ENCODE results near the gene UTS2B. TPM values are rescaled to one million over a fixed set of nuclear protein-coding genes. Genes with fewer than 3 reads are reported as not detected.

The UTS2B gene
- total RNA-seq, 3 donors from 2014 or later: 0.15 TPM; not detected in 2

DNA sequence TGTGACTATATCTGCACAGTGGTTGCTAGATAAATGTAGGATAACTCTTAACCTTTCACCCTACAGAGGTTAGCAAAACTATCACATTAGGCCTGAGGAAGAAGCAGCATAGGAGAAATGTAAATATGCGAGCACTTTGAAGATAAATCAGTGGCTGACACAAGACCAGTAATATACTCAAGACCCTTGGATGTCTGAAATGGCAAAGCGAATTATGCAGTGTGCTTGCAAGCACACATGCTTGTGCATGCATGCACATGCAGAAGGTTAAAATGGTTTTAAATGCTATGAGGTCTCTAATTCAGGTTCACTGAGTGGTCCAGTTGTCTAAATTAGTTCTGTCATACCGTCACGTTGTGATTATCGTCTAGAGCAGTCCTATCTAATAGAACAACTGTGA is 13.6 kb upstream of the UTS2B start:
- Histone ChIP-seq H3K27me3 (no peaks in the 10 kb centered on the region), H3K9me3 (no peaks in the 10 kb centered on the region), H3K36me3 (no peaks in the 10 kb centered on the region), H3K4me1 (no peaks in the 10 kb centered on the region), H3K4me3 (no peak overlapping the region), H3K27ac (no peak overlapping the region)
- no peak for TF ChIP-seq POLR2AphosphoS5 (IDR thresholded peaks at IDR 0.05)
- TF ChIP-seq, protein P1, sequence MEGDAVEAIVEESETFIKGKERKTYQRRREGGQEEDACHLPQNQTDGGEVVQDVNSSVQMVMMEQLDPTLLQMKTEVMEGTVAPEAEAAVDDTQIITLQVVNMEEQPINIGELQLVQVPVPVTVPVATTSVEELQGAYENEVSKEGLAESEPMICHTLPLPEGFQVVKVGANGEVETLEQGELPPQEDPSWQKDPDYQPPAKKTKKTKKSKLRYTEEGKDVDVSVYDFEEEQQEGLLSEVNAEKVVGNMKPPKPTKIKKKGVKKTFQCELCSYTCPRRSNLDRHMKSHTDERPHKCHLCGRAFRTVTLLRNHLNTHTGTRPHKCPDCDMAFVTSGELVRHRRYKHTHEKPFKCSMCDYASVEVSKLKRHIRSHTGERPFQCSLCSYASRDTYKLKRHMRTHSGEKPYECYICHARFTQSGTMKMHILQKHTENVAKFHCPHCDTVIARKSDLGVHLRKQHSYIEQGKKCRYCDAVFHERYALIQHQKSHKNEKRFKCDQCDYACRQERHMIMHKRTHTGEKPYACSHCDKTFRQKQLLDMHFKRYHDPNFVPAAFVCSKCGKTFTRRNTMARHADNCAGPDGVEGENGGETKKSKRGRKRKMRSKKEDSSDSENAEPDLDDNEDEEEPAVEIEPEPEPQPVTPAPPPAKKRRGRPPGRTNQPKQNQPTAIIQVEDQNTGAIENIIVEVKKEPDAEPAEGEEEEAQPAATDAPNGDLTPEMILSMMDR (IDR thresholded peaks at IDR 0.05): no peak
- TF ChIP-seq POLR2A (IDR thresholded peaks at IDR 0.05): no peak
- no peak for DNase-seq (ENCODE audit: low spot score in 2 of 2)
- intact Hi-C loops (cut with DNase I; ENCODE audit: low total_unique reads): no loop called here

DNA sequence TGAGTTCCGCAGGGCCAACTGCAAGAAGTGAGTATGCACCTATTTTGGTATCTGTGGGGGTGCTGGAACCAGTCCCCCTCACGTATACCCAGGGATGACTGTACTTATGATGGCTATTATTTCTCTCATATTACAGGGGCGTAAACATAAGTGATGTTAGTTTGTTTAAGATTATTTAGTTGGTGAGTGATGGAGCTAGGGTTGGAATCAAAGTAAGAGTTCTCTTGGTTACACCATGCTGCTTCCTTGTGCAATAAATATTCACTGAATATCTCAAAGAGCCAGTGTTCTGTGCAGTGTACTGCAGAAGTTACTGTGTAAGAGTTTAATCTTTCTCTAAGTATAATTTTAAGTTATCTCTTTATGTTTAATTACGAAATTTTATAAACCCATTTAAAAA is 12.8 kb upstream of the UTS2B start:
- no peak for DNase-seq (ENCODE audit: low spot score in 2 of 2)

DNA sequence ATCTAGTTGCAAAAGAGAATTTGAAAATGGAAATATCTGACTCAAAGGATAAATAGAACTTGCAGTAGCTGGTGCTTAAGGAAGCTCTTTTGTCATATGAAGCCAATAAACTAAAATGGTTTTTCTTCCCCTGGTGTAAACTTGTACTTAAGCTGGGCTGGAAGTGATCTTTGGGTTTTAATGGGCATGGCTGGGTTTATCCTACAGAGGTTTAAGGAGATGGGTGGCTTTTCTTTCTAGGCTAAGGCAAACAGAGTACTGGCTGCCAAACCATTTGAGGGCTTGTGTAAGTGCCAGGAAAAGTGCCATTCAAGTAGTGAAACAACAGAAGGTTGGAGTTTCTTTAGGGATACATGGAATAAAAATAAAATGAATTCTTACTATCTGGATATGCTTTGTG is 12.1 kb upstream of the UTS2B start:
- DNase-seq (ENCODE audit: low spot score in 2 of 2): no peak
- intact Hi-C loops (cut with DNase I; ENCODE audit: low total_unique reads): no loop called here
- Histone ChIP-seq H3K4me1 (no peaks in the 10 kb centered on the region), H3K36me3 (no peaks in the 10 kb centered on the region), H3K27me3 (no peaks in the 10 kb centered on the region), H3K27ac (no peak overlapping the region), H3K4me3 (no peak overlapping the region), H3K9me3 (no peaks in the 10 kb centered on the region)
- TF ChIP-seq, protein P1 (IDR thresholded peaks at IDR 0.05): no peak
- TF ChIP-seq POLR2AphosphoS5 (IDR thresholded peaks at IDR 0.05) (no peak), POLR2A (IDR thresholded peaks at IDR 0.05) (no peak)

More for the DNA sequence above, 12.8 kb upstream of the UTS2B start:
- intact Hi-C loops (cut with DNase I; ENCODE audit: low total_unique reads): no loop called here
- TF ChIP-seq, protein P1 (IDR thresholded peaks at IDR 0.05): no peak
- no peak for TF ChIP-seq POLR2AphosphoS5 (IDR thresholded peaks at IDR 0.05)
- TF ChIP-seq POLR2A (IDR thresholded peaks at IDR 0.05): no peak
- H3K36me3 ChIP-seq: no peaks in the 10 kb centered on the region
- no peaks in the 10 kb centered on the region for H3K27me3 ChIP-seq
- H3K4me1 ChIP-seq: no peaks in the 10 kb centered on the region
- H3K27ac ChIP-seq: no peak overlapping the region
- H3K4me3 ChIP-seq: no peak overlapping the region
- H3K9me3 ChIP-seq: no peaks in the 10 kb centered on the region

- Histone ChIP-seq H3K4me1 (no peaks in the 10 kb centered on the region), H3K9me3 (no peaks in the 10 kb centered on the region), H3K27ac (no peak overlapping the region), H3K36me3 (no peaks in the 10 kb centered on the region), H3K27me3 (no peaks in the 10 kb centered on the region), H3K4me3 (no peak overlapping the region)
- DNase-seq (ENCODE audit: low spot score in 2 of 2): no peak
- TF ChIP-seq POLR2A (IDR thresholded peaks at IDR 0.05) (no peak), POLR2AphosphoS5 (IDR thresholded peaks at IDR 0.05) (no peak)
- TF ChIP-seq, protein P1 (IDR thresholded peaks at IDR 0.05): no peak
- intact Hi-C loops (cut with DNase I; ENCODE audit: low total_unique reads): no loop called here
These were observed 11.7 kb upstream of the UTS2B start for GRCh38 chr3:191342006-191342405.

DNA sequence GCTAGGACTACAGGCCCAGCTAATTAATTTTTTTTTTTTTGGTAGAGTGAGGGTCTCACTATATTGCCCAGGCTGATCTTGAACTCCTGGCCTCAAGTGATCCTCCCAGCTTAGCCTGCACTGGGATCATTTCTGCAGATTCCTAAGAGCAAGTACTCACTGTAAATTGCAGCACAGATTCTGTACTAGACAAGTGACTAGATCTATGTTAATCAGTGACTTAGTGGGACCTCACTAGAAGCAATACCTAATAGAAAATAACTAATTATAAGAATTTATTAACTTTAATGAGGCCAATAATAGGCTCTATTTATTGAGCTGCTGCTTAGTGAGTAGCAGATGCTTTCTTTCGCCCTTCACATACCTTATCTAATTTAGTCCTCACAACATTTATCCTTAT is 10.6 kb upstream of the UTS2B start:
- Histone ChIP-seq H3K36me3 (no peaks in the 10 kb centered on the region), H3K9me3 (no peaks in the 10 kb centered on the region), H3K4me1 (no peaks in the 10 kb centered on the region), H3K27me3 (no peaks in the 10 kb centered on the region), H3K4me3 (no peak overlapping the region), H3K27ac (no peak overlapping the region)
- intact Hi-C loops (cut with DNase I; ENCODE audit: low total_unique reads): no loop called here
- TF ChIP-seq POLR2A (IDR thresholded peaks at IDR 0.05) (no peak), POLR2AphosphoS5 (IDR thresholded peaks at IDR 0.05) (no peak)
- TF ChIP-seq, protein P1 (IDR thresholded peaks at IDR 0.05): no peak
- DNase-seq (ENCODE audit: low spot score in 2 of 2): no peak
